C4-2B (cell line): ENCODE measurements around the gene SLC25A21.
"Not testable (repeated sequence)": the region's sequence is repeated elsewhere in the genome, so short reads cannot be mapped to it uniquely, and the experiment has no call there.

Experiments
- H3K27ac ChIP-seq: fragments of 450-650 bp; 2 replicates; pipeline ENCODE4 v1.5.1; 2017
- ZFX ChIP-seq: fragments of 450-650 bp; IDR thresholded peaks from 2 replicates; pipeline ENCODE4 v1.6.1; 2017
- TF ChIP-seq, protein P1 (sequence below): fragments of 450-650 bp; conservative IDR thresholded peaks from 2 replicates; pipeline ENCODE4 v1.5.1; 2017; ENCODE audit warnings: mild to moderate bottlenecking

Gene SLC25A21

DNA sequence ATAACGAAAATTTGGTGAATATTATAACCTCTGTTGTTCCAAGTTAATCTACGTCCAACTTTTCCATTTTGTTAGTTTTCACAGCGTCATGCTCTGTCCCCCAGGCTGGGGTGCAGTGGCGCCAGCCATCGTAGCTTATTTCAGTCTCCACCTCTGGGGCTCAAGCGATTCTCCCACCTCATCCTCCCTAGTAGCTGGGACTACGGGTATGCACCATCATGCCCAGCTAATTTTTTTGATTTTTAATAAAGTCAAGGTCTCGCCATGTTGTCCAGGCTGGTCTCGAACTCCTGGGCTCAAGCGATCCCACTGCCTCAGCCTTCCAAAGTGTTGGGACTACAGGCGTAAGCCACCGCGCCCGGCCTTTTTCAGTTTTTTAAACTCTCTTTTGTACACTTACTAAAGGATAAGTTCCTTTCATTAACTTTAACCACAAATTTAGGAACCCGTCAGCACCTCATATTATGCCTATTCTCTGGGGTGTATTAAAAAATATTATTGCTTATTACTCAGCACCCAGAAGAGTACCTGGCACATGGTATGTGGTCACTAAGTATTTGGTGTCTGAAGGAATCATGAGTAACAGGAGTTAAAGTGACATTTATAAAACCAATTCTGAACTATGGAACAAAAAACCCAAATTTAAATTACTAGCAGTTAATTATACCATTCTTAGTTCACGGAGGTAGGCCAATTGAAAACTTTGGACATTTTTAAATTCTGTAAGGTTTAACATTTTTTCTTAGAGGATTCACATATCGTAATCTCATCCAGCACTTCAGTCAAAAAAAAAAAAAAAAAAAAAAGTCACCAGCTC lies 24.4 kb upstream of the SLC25A21 start:
- peak overlapping the region; percentile 76 for H3K27ac ChIP-seq
- TF ChIP-seq, protein P1, sequence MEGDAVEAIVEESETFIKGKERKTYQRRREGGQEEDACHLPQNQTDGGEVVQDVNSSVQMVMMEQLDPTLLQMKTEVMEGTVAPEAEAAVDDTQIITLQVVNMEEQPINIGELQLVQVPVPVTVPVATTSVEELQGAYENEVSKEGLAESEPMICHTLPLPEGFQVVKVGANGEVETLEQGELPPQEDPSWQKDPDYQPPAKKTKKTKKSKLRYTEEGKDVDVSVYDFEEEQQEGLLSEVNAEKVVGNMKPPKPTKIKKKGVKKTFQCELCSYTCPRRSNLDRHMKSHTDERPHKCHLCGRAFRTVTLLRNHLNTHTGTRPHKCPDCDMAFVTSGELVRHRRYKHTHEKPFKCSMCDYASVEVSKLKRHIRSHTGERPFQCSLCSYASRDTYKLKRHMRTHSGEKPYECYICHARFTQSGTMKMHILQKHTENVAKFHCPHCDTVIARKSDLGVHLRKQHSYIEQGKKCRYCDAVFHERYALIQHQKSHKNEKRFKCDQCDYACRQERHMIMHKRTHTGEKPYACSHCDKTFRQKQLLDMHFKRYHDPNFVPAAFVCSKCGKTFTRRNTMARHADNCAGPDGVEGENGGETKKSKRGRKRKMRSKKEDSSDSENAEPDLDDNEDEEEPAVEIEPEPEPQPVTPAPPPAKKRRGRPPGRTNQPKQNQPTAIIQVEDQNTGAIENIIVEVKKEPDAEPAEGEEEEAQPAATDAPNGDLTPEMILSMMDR = no peak
- no peak for TF ChIP-seq ZFX

DNA sequence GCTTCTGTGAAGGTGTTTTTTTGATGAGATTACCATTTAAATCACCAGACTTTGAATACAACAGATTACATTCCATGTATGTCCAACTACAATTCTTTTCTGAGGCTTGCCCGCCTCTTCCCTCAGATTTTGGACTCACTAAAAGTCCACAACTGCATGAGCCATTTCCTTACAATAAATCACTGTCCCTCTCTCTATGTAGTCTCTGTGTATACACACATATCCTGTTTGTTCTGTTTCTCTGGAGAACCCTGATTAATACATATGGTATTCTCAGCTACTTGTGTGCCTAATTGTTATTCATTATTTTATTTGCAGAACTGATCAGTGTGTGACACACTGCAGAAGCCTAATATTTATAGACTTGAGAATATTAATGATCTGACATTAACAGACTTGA lies 22.9 kb upstream of the SLC25A21 start:
- H3K27ac ChIP-seq = no peak overlapping the region
- TF ChIP-seq, protein P1 = no peak
- no peak for TF ChIP-seq ZFX

DNA sequence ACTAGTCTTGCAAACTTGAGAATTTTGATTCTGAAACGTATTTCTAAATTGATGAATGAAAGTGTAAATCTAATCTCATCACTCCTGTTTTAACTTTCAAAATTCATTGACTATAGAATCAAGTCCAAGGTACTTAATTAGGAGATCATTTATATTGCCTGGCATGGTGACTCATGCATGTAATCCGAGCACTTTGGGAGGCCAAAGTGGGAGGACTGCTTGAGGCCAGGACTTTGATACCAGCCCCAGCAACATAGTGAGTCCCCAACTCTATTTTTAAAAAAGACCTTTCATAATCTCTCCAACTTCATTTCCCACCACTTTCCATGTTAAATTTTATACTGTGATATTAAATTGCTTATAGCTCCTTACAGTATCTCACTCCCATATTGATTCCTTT lies 22.3 kb upstream of the SLC25A21 start:
- no peak overlapping the region for H3K27ac ChIP-seq
- no peak for TF ChIP-seq ZFX
- TF ChIP-seq, protein P1 = no peak

DNA sequence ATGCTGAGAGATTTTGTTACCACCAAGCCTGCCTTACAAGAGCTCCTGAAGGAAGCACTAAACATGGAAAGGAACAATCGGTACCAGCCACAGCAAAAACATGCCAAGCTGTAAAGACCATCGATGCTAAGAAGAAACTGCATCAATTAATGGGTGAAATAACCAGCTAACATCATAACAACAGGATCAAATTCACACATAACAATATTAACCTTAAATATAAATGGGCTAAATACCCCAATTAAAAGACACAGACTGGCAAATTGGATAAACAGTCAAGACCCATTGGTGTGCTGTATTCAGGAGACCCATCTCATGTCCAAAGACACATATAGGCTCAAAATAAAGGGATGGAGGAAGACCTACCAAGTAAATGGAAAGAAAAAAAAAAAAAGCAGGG lies 17.3 kb upstream of the SLC25A21 start:
- not testable (repeated sequence) for H3K27ac ChIP-seq

DNA sequence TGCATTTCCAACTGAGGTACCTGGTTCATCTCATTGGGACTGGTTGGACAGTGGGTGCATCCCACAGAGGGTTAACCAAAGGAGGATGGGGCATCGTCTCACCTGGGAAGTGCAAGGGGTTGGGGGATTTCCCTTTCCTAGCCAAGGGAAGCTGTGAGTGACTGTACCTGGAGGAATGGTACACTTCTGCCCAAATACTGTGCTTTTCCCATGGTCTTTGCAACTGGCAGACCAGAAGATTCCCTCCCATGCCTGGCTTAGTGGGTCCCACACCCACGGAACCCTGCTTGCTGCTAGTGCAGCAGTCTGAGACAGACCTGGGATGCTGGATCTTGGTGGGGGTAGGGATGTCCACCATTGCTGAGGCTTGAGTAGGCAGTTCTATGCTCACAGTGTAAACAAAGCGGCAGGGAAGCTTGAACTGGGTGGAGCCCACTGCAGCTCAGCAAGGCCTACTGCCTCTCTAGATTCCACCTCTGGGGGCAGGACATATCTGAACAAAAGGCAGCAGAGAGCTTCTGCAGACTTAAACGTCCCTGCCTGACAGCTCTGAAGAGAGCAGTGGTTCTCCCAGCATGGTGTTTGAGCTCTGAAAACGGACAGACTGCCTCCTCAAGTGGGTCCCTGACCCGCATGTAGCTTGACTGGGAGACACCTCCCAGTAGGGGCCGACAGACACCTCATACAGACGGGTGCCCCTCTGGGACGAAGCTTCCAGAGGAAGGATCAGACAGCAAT lies 15.6 kb upstream of the SLC25A21 start:
- H3K27ac ChIP-seq = not testable (repeated sequence)

DNA sequence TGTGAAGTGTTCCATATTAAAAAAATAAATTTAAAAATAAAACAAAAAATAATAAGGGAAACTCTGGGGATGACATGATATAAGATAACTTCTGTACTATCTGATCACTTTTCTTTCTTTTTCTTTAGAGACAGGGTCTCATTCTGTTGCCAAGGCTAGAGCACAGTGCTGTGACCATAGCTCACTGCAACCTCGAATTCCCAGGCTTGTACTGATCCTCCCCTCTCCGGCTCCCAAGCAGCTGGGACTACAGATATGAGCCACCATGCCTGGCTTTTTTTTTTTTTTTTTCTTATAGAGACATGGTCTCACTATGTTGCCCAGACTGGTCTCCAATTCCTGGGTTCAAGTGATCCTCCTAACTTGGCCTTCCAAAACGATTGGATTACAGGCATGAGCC lies 14.9 kb upstream of the SLC25A21 start:
- no peak overlapping the region for H3K27ac ChIP-seq
- no peak for TF ChIP-seq ZFX
- TF ChIP-seq, protein P1 = no peak

DNA sequence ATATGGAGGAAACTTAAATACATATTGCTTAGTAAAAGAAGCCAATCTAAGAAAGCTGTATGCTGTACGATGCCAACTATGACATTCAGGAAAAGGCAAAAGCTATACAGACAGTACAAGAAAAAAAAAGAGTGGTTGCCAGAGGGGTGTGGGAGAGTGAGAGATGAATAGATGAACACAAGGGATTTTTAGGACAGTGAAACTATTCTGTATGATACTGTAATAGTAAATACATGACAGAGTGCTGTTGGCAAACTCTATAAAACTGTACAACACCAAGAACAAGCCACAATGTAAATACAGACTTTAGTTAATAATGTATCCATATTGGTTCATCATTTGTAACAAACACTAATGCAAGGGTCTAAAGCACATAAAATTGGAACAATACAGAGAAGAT lies 14.5 kb upstream of the SLC25A21 start:
- no peak overlapping the region for H3K27ac ChIP-seq
- TF ChIP-seq, protein P1 = no peak
- TF ChIP-seq ZFX = no peak

DNA sequence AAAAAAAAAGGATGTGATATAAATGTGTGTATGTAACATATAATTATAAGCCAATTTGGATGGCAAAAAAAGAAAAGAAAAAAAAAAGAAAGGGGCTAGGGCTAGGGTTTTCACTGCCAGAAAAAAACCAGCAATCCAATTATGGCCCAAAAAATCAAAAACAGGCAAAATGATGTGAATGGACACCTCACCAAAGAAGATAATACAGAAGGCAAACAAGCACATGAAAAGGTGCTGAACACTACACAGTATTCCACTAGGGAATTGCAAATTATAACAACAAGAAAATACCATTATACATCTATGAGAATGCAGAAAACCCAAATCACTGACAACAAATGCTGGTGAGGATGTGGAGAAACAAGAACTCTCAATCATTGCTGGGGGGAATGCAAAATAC lies 13.3 kb upstream of the SLC25A21 start:
- no peak overlapping the region for H3K27ac ChIP-seq
- no peak for TF ChIP-seq ZFX
- TF ChIP-seq, protein P1 = no peak

DNA sequence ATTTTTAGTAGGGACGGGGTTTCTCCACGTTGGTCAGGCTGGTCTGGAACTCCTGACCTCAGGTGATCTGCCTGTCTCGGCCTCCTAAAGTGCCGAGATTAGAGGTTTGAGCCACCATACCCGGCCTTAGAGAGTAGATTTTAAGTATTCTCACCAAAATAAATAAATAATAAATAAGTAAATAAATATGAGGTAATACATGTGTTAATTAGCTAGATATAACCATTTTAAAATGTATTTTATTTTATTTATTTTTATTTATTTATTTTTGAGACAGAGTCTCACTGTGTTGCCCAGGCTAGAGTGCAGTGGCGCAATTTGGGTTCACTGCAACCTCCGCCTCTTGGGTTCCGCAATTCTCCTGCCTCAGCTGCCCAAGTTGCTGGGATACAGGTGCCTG lies 12.1 kb upstream of the SLC25A21 start:
- not testable (repeated sequence) for H3K27ac ChIP-seq
